Subcutaneous adipose tissue (tissue), 4 donors: ENCODE data around the gene FOXO4. TPM values are rescaled to one million over a fixed set of nuclear protein-coding genes. Genes with fewer than 3 reads are reported as not detected.

Experiments
- small RNA-seq: library from RNA; depleted of rRNA; stranded (forward); fragments of <200 nt; gene quantifications from one replicate; pipeline ENCODE3, GENCODE V24; 2016
- total RNA-seq, 4 donors: library from RNA; depleted of rRNA; stranded (reverse); fragments of >200 nt; gene quantifications; one replicate each; pipeline ENCODE4 v1.1.0, GENCODE V29; 2016
- TF ChIP-seq, protein P1 (sequence below): fragments of 450-650 bp; IDR thresholded peaks from one replicate; pipeline ENCODE4 v1.5.1; 2016; ENCODE audit warnings: low read depth, mild to moderate bottlenecking, control low read depth, antibody characterized with exemption, moderate library complexity

The FOXO4 gene
- total RNA-seq, 4 donors from 2014 or later = 16.7 to 32.0 (median 20.5) TPM

DNA sequence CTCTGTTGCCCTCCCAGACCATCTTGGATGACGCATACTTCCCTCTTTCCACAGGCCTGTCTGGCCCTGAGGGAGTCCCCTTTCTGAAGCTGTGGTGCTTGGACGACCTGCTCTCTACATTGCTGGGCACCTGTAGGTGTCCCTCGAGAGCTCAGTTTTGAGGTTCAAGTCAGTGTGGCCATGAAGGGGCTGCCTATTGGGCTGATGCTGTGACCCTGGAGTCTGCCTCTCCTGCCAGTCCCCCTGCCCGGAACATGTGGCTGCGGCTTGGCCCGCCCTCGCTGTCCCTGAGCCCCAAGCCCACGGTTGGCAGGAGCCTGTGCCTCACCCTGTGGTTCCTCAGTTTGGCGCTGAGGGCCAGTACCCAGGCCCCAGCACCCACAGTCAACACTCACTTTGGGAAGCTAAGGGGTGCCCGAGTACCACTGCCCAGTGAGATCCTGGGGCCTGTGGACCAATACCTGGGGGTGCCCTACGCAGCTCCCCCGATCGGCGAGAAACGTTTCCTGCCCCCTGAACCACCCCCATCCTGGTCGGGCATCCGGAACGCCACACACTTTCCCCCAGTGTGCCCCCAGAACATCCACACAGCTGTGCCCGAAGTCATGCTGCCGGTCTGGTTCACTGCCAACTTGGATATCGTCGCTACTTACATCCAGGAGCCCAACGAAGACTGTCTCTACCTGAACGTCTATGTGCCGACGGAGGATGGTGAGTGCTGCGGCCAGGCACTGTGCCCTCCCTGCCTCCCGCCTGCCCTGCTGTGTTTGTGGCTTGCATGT lies 52.0 kb downstream of the FOXO4 start:
- TF ChIP-seq, protein P1, sequence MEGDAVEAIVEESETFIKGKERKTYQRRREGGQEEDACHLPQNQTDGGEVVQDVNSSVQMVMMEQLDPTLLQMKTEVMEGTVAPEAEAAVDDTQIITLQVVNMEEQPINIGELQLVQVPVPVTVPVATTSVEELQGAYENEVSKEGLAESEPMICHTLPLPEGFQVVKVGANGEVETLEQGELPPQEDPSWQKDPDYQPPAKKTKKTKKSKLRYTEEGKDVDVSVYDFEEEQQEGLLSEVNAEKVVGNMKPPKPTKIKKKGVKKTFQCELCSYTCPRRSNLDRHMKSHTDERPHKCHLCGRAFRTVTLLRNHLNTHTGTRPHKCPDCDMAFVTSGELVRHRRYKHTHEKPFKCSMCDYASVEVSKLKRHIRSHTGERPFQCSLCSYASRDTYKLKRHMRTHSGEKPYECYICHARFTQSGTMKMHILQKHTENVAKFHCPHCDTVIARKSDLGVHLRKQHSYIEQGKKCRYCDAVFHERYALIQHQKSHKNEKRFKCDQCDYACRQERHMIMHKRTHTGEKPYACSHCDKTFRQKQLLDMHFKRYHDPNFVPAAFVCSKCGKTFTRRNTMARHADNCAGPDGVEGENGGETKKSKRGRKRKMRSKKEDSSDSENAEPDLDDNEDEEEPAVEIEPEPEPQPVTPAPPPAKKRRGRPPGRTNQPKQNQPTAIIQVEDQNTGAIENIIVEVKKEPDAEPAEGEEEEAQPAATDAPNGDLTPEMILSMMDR = no peak

DNA sequence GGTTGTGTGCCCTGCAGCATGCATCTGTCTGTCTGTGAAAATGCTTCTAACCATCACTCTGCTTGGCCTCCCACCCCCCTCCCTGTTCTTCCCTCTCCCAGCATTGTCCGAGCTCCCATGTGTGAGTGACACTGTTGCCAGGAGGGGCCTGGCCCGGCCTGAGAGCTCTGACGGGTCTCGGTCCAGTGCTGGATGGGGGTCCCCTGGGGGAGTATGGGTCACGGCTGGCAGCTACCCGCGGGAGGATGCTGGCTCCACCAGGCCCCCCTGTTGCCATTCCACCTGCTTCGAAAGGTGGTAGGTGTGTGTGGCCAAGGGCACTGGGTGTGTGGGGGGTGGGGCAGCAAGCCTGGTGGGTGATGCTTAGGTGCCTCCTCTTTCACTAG lies 52.6 kb downstream of the FOXO4 start:
- TF ChIP-seq, protein P1 = no peak

DNA sequence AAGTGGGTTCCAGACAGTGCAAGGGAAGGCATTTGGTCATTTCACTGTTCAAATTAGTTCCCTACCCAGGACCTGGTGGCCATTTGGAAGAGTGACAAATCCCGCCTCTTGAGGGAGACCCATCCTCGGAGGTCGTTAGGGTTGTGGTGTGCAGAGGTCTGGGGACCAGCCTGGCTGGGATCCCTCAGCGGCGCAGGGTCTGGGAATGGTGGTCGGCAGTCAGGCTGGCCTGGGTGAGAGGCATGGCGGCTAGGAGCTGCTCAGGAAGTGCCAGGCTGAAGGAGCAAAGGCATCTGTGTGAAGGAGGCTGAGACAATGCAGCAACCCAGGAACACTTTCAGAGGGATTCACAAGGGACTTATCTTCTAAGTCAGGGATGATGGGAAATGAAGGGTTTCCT lies 55.7 kb downstream of the FOXO4 start:
- TF ChIP-seq, protein P1 = no peak

Small RNAs within 50 kb of the gene (small RNA-seq; reads per million reads assigned to genes)
- not detected for gene CXorf65

Other genes with a start within 250 kb of the FOXO4 start
- not detected for gene TEX11, start 187.1 kb upstream of the FOXO4 start, total RNA-seq
- not detected for gene SLC7A3, start 164.8 kb upstream of the FOXO4 start, total RNA-seq
- 10 to 100 TPM; 27.3 to 35.0 (median 31.4) TPM for gene SNX12, start 27.5 kb upstream of the FOXO4 start, total RNA-seq
- gene CXorf65, start 10.9 kb downstream of the FOXO4 start, total RNA-seq = not detected
- gene IL2RG, start 15.7 kb downstream of the FOXO4 start, total RNA-seq = 10 to 100 TPM in 1 of 4 donors, 1 to 10 TPM in 3; 5.4 to 40.3 (median 8.5) TPM
- 10 to 100 TPM; 30.2 to 51.6 (median 43.9) TPM for gene MED12, start 22.7 kb downstream of the FOXO4 start, total RNA-seq
- gene NLGN3, start 49.0 kb downstream of the FOXO4 start, total RNA-seq = under 1 TPM in 3 of 4 donors, not detected in 1; 0.17 to 0.57 (median 0.22) TPM
- not detected for gene GJB1, start 127.4 kb downstream of the FOXO4 start, total RNA-seq
- gene ZMYM3, start 158.3 kb downstream of the FOXO4 start, total RNA-seq = 10 to 100 TPM in 2 of 4 donors, 1 to 10 TPM in 2; 5.5 to 18.6 (median 10.6) TPM
- 100 to 1,000 TPM; 127 to 235 (median 227) TPM for gene NONO, start 187.8 kb downstream of the FOXO4 start, total RNA-seq
- gene ITGB1BP2, start 205.9 kb downstream of the FOXO4 start, total RNA-seq = 1 to 10 TPM; 1.5 to 4.6 (median 2.2) TPM